GM18517 (cell line): ENCODE results near the gene SGMS1.
A peak's percentile ranks its signal among the peaks of the same experiment; 100 is the strongest.

Source experiments
- ATAC-seq: cut with Tn5 transposase; IDR thresholded peaks from one replicate; pipeline ENCODE4 v1.9.1; 2021; ENCODE audit warnings: mild to moderate bottlenecking, moderate library complexity; ENCODE audit not compliant: unreplicated experiment

SGMS1 gene

GRCh38 chr10:50636618-50637579 is 13.1 kb upstream of the SGMS1 start:
- peak; percentile 93 for ATAC-seq

- ATAC-seq = no peak
Observed at GRCh38 chr10:50635286-50635685, 11.5 kb upstream of the SGMS1 start.

GRCh38 chr10:50634479-50634878 is 10.7 kb upstream of the SGMS1 start:
- ATAC-seq = no peak

GRCh38 chr10:50631052-50631451 is 7.3 kb upstream of the SGMS1 start:
- no peak for ATAC-seq

GRCh38 chr10:50629495-50630122 is 5.9 kb upstream of the SGMS1 start:
- no peak for ATAC-seq

- no peak for ATAC-seq
Observed at GRCh38 chr10:50627896-50628295, 4.1 kb upstream of the SGMS1 start.

GRCh38 chr10:50627443-50627842 is 3.7 kb upstream of the SGMS1 start:
- ATAC-seq = no peak

- no peak for ATAC-seq
Observed at GRCh38 chr10:50625649-50626132, 1.9 kb upstream of the SGMS1 start.

- peak; percentile 49 for ATAC-seq
Observed at GRCh38 chr10:50624866-50625501, 1.2 kb upstream of the SGMS1 start.

GRCh38 chr10:50624413-50624865 is 683 bp upstream of the SGMS1 start:
- peak; percentile 49 for ATAC-seq

GRCh38 chr10:50622706-50623662 is 772 bp downstream of the SGMS1 start:
- peak; percentile 7 for ATAC-seq

- ATAC-seq = peak; percentile 37
Observed at GRCh38 chr10:50621968-50622705, 1.6 kb downstream of the SGMS1 start.

GRCh38 chr10:50620899-50621298 is 2.9 kb downstream of the SGMS1 start:
- no peak for ATAC-seq

GRCh38 chr10:50619882-50620281 is 3.9 kb downstream of the SGMS1 start:
- ATAC-seq = no peak

- no peak for ATAC-seq
Observed at GRCh38 chr10:50619166-50619565, 4.6 kb downstream of the SGMS1 start.

- no peak for ATAC-seq
Observed at GRCh38 chr10:50618624-50619023, 5.1 kb downstream of the SGMS1 start.

GRCh38 chr10:50615658-50616057 is 8.1 kb downstream of the SGMS1 start:
- no peak for ATAC-seq

- no peak for ATAC-seq
Observed at GRCh38 chr10:50614444-50615137, 9.2 kb downstream of the SGMS1 start.
